Mammary microvascular endothelial cell (primary cell): ENCODE results near the gene FAM131C. TPM values are rescaled to one million over a fixed set of nuclear protein-coding genes. Genes with fewer than 3 reads are reported as not detected.

Experiments used
- total RNA-seq: library from RNA; depleted of rRNA; stranded (reverse); fragments of >200 nt; gene quantifications from 2 replicates; pipeline ENCODE4 v1.2.3, GENCODE V29; 2015

Gene FAM131C
- total RNA-seq = 0.10 and 1.3 TPM in 2 replicates

DNA sequence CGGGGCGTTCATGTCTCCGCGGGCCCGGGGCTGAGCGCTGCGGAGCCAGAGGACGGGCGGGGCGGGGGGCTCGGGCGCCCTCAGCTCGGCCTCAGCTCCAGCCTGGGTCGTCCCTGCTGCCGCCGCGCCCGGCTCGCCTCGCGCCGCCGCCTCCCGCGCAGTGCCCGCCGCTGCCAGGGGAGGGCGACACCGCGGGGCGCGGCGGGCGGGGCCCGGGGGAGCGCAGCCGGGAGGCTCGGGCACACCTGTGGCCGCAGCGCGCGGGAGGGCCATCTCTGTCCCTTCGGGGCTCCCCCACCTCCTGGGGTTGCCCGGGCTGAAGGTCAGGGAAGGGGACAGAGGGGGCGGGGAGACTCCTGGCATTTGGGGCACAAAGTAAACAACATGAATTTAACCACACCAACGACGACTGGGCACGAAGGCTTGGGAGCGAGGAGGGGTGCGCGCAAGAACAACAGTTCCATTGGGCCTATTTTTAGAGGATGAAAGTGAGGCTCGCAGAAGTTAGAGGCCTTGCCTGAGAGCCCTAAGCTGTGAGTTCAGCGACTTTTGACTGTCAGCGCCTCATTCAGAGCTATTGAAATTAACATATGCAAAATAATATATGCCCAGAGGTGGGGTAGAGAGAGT is at the start of gene FAM131C:
Gene FAM131C (minus strand): TSS at position 162 of the 630 bp plus-strand sequence. CDS start 209 bp downstream, outside the sequence.

GRCh38 chr1:16043521-16043920 is 29.9 kb downstream of the FAM131C start, which contains the start of gene CLCNKB:
Gene CLCNKB (plus strand): TSS chr1:16043782. CDS start chr1:16044493, 711 bp downstream.

DNA sequence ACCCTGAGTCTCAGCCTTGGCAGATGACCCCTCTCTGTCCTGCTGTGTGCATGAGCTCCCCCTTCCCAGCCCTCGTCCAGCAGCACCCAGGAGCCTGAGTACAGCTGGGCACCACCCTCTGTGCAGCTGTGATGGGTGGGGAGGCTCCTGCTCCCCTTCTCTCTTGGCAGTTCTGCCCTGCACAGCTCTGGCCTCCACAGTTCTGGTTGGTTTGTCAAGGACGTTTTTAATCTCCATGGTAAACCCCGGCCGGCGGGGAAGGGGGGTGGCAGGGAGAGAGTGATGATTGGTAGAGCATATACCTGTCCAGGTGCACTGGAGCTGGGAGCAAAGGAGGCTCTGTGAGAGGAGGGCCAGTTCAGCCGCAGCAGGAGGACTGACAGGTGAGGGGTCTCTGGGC is 51.8 kb downstream of the FAM131C start, which contains the start of gene CLCNKA:
Gene CLCNKA (plus strand): TSS at position 356 of the 400 bp plus-strand sequence. CDS start 584 bp downstream, outside the sequence.

DNA sequence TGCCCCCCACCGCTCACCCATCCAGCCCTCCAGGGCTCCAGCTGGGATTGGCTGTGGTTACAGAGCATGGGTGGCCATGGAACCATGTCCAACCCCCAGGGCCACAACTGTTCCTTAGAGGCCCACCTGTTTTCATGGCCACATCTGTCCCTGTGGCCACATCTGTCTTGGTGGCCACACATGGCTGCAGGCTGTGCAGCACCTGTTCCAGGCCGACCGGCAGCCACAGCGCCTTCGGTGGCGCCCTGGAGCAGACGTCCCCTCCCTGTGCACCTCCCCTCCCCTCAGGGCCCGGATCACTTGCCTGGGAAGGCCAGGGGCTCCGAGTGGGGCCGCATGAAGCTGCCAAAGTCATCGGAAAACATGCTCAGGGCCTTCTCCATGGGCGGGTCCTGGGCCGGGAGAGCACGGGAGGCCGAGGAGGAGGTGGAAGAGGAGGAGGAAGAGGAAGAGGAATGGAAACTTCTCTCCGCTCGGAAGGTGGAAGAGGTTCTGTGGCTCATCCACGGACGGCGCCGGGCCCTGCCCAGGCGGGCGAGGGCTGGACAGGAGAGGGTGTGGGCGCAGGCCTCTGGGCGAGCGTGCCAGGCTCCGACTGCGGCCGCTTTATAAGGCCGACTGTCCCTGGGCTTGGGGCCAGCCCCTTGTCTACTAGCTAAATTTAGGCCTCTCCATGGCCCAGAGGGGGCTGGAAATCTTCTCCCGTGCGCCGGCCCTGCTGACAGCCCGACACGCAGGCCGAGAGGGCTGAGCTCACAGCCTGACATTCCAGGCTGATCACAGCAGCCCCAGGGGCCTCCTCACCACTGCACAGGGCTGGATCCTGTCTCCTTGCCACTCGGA is 55.8 kb downstream of the FAM131C start, which contains the start of gene HSPB7:
Gene HSPB7 (minus strand): TSS at position 583 of the 843 bp plus-strand sequence. CDS start 80 bp downstream, at position 503.

Other genes with a start within 250 kb of the FAM131C start
- gene SPEN, start 225.9 kb downstream of the FAM131C start, total RNA-seq = 12.6 and 15.8 TPM in 2 replicates
- gene ZBTB17, start 97.5 kb downstream of the FAM131C start, total RNA-seq = 20.6 and 26.9 TPM in 2 replicates
- gene SRARP, start 69.4 kb downstream of the FAM131C start, total RNA-seq = not detected in 2 replicates
- not detected in 2 replicates for gene HSPB7, start 55.6 kb downstream of the FAM131C start, total RNA-seq
- not detected in 2 replicates for gene CLCNKA, start 51.6 kb downstream of the FAM131C start, total RNA-seq
- gene CLCNKB, start 29.9 kb downstream of the FAM131C start, total RNA-seq = not detected in 2 replicates
- gene EPHA2, start 82.4 kb upstream of the FAM131C start, total RNA-seq = 145 and 153 TPM in 2 replicates
- 3.0 and 4.8 TPM in 2 replicates for gene ARHGEF19, start 139.0 kb upstream of the FAM131C start, total RNA-seq
- gene CPLANE2, start 163.5 kb upstream of the FAM131C start, total RNA-seq = 1.6 and 1.7 TPM in 2 replicates